Smooth muscle cell (in vitro differentiated cells): ENCODE measurements around the gene HSD11B1L. TPM values are rescaled to one million over a fixed set of nuclear protein-coding genes. Genes with fewer than 3 reads are reported as not detected.

Source experiments
- DNase-seq: peaks from one replicate; lab custom pipeline; 2025; ENCODE audit not compliant: unreplicated experiment; lab: John Stamatoyannopoulos, UW
- H2AFZ ChIP-seq: fragments of 200-600 bp; sonication (generic); 2 replicates; pipeline ENCODE4 v1.6.0; 2016; ENCODE audit warnings: antibody characterized with exemption, low read depth, mild to moderate bottlenecking
- H3F3A ChIP-seq: fragments of 200-600 bp; sonication (generic); 2 replicates; pipeline ENCODE4 v1.6.0; 2017; ENCODE audit warnings: antibody characterized with exemption, low read depth
- H3K27ac ChIP-seq: fragments of 200-600 bp; sonication (generic); 2 replicates; pipeline ENCODE4 v1.5.1; 2016; ENCODE audit warnings: low read depth, mild to moderate bottlenecking
- H3K27me3 ChIP-seq: fragments of 200-600 bp; sonication (generic); 2 replicates; pipeline ENCODE4 v1.6.1; 2016; ENCODE audit warnings: low read depth, mild to moderate bottlenecking
- H3K36me3 ChIP-seq: fragments of 200-600 bp; sonication (generic); 2 replicates; pipeline ENCODE4 v1.5.1; 2016; ENCODE audit warnings: low read depth
- H3K4me1 ChIP-seq: fragments of 200-600 bp; sonication (generic); 2 replicates; pipeline ENCODE4 v1.5.1; 2016; ENCODE audit warnings: low read depth
- H3K4me2 ChIP-seq: fragments of 200-600 bp; sonication (generic); 2 replicates; pipeline ENCODE4 v1.6.0; 2016; ENCODE audit warnings: mild to moderate bottlenecking
- H3K4me3 ChIP-seq: fragments of 200-600 bp; sonication (generic); 2 replicates; pipeline ENCODE4 v1.5.1; 2016; ENCODE audit warnings: mild to moderate bottlenecking
- H3K79me2 ChIP-seq: fragments of 200-600 bp; sonication (generic); 2 replicates; pipeline ENCODE4 v1.6.0; 2016; ENCODE audit warnings: low read depth, mild to moderate bottlenecking
- H3K9ac ChIP-seq: fragments of 200-600 bp; sonication (generic); 2 replicates; pipeline ENCODE4 v1.6.0; 2016; ENCODE audit warnings: low read depth
- H3K9me3 ChIP-seq: fragments of 200-600 bp; sonication (generic); replicated peaks from 2 replicates; pipeline ENCODE4 v1.5.1; 2016; ENCODE audit warnings: low read depth
- H4K20me1 ChIP-seq: fragments of 200-600 bp; sonication (generic); 2 replicates; pipeline ENCODE4 v1.6.0; 2016; ENCODE audit warnings: low read depth
- WGBS: methylation state at CpG from one replicate; pipeline ENCODE4 v1.1.7; 2016; ENCODE audit warnings: low lambda C conversion rate; 5-methylcytosine and 5-hydroxymethylcytosine counted together
- polyA plus RNA-seq: library from polyadenylated mRNA; unstranded; fragments of >200 nt; fragmentation: Nextera tagmentation; extraction: Ambion mirVana; gene quantifications from 2 replicates; pipeline ENCODE4 v1.2.1, GENCODE V29; 2016
- total RNA-seq: library from RNA; depleted of rRNA; stranded (reverse); fragments of >200 nt; gene quantifications from 2 replicates; pipeline ENCODE4 v1.2.3, GENCODE V29; 2014
- TF ChIP-seq, protein P1 (sequence below): fragments of 200-600 bp; sonication (generic); IDR thresholded peaks from 2 replicates; pipeline ENCODE4 v1.5.1; 2017; ENCODE audit warnings: borderline replicate concordance, mild to moderate bottlenecking, antibody characterized with exemption; ENCODE audit not compliant: insufficient read depth, poor library complexity, severe bottlenecking

Gene HSD11B1L
- total and polyA plus RNA-seq, 2 experiments from 2014 or later = 28.0 to 28.4 TPM

DNA sequence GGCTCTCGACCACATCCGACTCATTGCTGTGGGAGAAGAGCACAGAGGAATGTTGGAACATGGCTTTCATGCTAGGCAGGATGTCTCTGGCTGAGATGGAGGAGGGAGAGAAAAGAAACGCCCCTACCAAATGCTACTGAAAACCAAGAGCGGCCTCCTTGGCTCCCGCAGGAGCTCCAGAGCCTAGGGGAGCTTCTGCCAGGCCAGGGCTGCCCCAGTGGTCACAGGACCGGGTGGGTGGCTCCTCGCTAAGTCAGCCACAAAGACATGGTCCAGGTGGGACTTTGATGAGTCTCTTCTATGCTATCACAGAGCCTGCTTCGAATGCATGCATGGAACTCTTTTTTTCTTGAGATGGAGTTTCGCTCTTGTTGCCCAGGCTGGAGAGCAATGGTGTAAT, 32.4 kb downstream of the HSD11B1L start:
- 93% methylated on average over 9 of the region's 9 CpGs for WGBS
- no peaks in the 10 kb centered on the region for H3K9me3 ChIP-seq
- no peak for DNase-seq
- peaks cover 79% of the 10 kb centered on the region for H4K20me1 ChIP-seq
- H3K79me2 ChIP-seq = peaks cover 42% of the 10 kb centered on the region
- H3K27me3 ChIP-seq = no peaks in the 10 kb centered on the region
- H3K4me3 ChIP-seq = no peak overlapping the region
- H3K4me2 ChIP-seq = no peak overlapping the region
- no peaks in the 10 kb centered on the region for H3K36me3 ChIP-seq
- H2AFZ ChIP-seq = no peak overlapping the region
- no peak overlapping the region for H3K9ac ChIP-seq
- no peak overlapping the region for H3K27ac ChIP-seq
- TF ChIP-seq, protein P1, sequence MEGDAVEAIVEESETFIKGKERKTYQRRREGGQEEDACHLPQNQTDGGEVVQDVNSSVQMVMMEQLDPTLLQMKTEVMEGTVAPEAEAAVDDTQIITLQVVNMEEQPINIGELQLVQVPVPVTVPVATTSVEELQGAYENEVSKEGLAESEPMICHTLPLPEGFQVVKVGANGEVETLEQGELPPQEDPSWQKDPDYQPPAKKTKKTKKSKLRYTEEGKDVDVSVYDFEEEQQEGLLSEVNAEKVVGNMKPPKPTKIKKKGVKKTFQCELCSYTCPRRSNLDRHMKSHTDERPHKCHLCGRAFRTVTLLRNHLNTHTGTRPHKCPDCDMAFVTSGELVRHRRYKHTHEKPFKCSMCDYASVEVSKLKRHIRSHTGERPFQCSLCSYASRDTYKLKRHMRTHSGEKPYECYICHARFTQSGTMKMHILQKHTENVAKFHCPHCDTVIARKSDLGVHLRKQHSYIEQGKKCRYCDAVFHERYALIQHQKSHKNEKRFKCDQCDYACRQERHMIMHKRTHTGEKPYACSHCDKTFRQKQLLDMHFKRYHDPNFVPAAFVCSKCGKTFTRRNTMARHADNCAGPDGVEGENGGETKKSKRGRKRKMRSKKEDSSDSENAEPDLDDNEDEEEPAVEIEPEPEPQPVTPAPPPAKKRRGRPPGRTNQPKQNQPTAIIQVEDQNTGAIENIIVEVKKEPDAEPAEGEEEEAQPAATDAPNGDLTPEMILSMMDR = no peak
- H3K4me1 ChIP-seq = peaks cover under 1% of the 10 kb centered on the region
- H3F3A ChIP-seq = no peaks in the 10 kb centered on the region

- WGBS = 99% methylated on average over 10 of the region's 10 CpGs
- Histone ChIP-seq H2AFZ (no peak overlapping the region), H3K36me3 (no peaks in the 10 kb centered on the region), H3K9ac (no peak overlapping the region), H3K4me3 (no peak overlapping the region), H4K20me1 (peaks cover 77% of the 10 kb centered on the region), H3K27ac (no peak overlapping the region), H3K27me3 (no peaks in the 10 kb centered on the region), H3K9me3 (no peaks in the 10 kb centered on the region), H3F3A (peaks cover 12% of the 10 kb centered on the region), H3K4me1 (peaks cover 10% of the 10 kb centered on the region), H3K79me2 (peaks cover 51% of the 10 kb centered on the region), H3K4me2 (no peak overlapping the region)
- no peak for DNase-seq
- TF ChIP-seq, protein P1 = no peak
These were observed 34.0 kb downstream of the HSD11B1L start for GRCh38 chr19:5714816-5715215.

DNA sequence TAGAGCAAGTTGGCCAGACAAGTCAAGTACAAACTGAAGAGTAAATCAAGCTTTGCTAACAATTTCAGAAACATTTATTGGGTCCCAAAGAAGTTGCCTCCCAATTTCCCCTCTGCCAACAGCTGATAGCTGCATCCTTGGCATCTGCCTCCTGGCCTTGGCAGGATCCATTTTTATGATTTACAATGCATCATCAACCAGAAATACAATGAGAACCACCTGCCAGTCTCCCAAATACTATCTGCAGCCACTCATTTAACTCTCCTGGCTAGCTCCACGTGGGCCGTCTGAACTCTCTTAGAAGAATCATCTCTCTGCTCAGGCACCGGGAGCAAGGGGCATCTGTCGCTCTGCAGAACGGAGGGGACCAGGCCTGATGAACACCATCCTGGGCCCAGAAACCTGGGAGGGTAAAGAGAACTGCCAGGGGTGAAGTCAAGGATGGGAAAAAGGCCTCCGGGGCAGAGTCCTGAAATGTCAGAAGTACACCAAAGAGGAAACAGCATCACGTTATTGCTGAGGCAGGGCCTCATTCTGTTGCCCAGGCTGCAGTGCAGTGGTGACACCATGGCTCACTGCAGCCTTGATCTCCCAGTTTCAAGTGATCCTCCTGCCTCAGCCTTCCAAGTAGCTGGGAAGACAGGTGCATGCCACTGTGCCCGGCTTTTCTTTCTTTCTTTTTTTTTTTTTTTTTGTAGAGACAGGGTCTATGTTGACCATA, 36.5 kb downstream of the HSD11B1L start:
- Histone ChIP-seq H4K20me1 (peaks cover 60% of the 10 kb centered on the region), H3K9me3 (no peaks in the 10 kb centered on the region), H3K4me2 (peak overlapping the region; percentile 96), H3K27me3 (no peaks in the 10 kb centered on the region), H3K9ac (peak overlapping the region; percentile 94), H3K79me2 (peaks cover 51% of the 10 kb centered on the region), H3K4me1 (peaks cover 10% of the 10 kb centered on the region), H2AFZ (no peak overlapping the region), H3K36me3 (no peaks in the 10 kb centered on the region), H3K4me3 (no peak overlapping the region), H3K27ac (peak overlapping the region; percentile 98), H3F3A (peaks cover 12% of the 10 kb centered on the region)
- 94% methylated on average over 8 of the region's 8 CpGs for WGBS
- no peak for DNase-seq
- TF ChIP-seq, protein P1 = no peak
